HG03175 (cell line): ENCODE data around the gene FAM163A.
"Not testable (repeated sequence)": the region's sequence is repeated elsewhere in the genome, so short reads cannot be mapped to it uniquely, and the experiment has no call there.

Source experiments
- ATAC-seq: cut with Tn5 transposase; IDR thresholded peaks from one replicate; pipeline ENCODE4 v1.9.1; 2021; ENCODE audit warnings: mild to moderate bottlenecking, moderate library complexity; ENCODE audit not compliant: unreplicated experiment

FAM163A gene

DNA sequence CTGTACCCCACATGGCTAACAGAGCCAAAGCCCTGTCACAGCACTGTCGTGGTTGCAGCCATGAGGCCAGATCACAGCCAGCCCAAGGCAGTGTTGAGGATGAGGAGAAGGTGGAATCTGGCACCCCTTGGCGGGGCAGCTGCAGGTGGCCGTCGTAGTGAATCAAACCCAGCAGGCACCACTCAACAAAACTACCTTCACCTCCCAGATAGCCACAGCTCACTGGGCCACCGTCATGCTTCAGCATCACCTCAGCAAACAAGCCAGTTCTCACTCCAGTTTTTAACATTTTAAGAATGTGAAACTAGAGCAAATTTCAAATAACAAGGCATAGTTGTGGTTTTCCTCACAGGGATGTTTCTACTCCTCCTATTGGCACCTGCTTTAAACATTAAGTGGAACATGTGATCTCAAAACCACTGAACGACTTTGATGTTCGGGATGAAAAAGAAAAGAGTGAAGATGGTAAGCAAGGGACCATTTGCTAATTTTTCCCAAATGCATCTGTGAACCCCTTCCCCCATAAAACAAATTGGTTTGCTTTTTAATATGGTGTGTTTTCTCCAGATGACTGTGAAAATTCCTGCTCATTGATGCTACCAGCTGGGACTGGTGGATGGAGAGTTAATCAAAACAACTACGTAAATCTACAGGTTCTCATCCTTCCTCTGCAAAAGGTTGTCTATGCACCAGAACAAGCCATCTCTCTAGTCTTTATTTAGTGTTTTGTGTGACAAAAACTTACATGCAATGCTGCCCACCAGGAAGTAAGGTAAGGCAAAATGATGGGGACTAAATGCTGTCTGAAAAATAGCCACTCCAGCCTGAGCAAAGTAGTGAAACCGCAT lies 89.0 kb downstream of the FAM163A start:
- no peak for ATAC-seq

DNA sequence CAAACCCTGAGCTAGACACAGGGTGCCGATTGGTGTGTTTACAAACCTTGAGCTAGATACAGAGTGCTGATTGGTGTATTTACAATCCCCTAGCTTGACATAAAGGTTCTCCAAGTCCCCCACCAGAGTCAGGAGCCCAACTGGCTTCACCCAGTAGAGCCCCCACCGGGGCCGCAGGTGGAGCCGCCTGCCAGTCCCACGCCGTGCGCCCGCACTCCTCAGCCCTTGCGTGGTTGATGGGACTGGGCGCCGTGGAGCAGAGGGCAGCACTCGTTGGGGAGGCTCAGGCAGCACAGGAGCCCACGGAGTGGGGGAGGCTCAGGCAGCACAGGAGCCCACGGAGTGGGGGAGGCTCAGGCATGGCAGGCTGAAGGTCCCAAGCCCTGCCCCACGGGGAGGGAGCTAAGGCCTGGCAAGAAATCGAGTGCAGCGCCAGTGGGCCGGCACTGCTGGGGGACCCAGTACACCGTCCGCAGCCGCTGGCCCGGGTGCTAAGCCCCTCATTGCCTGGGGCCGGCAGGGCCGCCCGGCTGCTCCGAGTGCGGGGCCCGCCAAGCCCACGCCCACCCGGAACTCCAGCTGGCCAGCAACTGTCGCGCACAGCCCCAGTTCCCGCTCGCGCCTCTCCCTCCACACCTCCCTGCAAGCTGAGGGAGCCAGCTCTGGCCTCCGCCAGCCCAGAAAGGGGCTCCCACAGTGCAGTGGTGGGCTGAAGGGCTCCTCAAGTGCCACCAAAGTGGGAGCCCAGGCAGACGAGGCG lies 93.8 kb downstream of the FAM163A start:
- not testable (repeated sequence) for ATAC-seq

DNA sequence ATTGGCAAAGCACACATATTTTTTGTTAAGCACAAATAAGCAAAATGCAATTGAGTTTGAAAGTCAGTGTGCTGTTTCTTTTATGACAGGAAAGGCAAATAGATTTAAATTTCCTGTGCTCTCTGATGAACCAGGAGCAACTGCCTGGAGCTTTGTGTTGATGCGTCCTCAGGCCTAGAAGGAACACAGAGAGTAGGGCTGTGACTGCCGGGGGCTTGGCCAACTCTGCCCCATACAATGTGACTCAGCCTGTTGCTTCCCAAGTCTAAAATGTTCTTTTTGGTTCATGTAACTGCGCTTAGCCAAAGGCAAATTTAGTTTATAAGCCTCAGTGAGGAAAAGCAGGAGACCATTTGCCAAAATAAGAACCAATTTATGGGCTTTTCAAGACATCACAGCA lies 97.0 kb downstream of the FAM163A start:
- ATAC-seq = no peak

DNA sequence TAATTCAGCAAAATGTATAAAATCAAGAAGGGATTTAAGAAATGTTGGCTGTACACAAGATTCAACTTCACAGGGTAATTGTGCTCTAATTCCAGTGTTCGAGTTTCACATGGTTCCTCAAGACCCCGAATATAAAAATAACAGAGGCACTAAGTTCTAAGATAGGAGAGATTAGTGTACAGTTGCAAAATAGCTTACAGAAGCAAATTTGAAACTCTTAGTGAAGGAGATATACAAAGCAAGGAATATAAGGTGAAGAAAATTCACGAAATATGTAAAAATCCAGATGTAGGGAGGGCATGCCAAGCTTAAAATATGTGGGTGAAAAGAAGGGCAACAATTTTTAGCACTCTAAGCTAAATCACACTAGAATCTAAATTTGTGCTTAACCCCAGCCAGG lies 105.1 kb downstream of the FAM163A start:
- ATAC-seq = no peak

DNA sequence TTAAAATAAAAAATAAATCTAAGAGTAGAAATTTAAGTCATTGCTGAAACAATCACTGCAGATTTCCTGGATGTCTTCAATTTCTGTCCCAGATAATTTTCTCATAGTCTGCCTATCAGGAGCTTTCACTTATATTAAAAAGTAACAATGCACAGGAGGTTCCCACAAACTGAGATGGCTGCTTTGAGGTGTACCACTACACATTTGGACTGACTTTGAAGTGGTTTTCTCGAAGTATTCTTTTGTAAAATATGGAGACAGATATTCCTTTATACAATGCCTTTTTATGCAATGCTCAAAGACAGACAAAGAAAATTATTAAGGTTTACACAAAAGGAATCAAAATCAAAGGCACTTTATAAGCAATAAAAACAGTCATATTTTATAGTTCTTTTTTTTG lies 110.0 kb downstream of the FAM163A start:
- ATAC-seq = no peak

DNA sequence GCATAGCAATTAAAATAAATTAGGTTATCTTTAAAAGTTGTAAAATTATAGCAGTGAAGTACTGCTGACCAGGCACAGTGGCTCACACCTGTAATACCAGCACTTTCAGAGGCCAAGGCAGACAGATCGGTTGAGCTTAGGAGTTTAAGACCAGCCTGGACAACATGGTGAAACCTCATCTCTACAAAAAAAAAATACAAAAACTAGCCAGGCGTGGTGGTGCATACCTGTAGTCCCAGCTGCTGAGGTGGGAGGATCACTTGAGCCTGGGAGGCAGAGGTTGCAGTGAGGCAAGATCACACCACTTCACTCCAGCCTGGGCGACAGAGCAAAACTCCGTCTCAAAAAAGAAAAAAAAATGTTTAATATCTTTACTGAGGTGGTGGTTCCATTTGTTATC lies 112.7 kb downstream of the FAM163A start:
- not testable (repeated sequence) for ATAC-seq

DNA sequence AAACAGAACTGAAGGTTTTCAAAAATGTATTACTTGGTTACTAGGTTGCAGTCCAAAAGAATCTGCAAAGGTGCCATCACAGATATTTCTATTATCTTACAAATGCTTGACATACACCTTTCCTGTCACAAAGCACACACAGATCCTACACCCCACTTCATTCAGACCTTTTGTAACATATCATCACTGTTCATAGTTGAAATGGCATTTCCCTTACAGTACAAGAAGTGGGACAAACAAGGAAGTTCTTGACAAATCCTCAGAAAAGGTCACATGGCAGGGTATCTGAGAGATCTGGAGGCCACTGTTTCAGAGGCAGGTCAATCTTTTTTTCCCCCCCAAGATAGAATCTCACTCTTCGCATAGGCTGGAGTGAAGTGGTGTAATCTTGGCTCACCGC lies 113.2 kb downstream of the FAM163A start:
- no peak for ATAC-seq

DNA sequence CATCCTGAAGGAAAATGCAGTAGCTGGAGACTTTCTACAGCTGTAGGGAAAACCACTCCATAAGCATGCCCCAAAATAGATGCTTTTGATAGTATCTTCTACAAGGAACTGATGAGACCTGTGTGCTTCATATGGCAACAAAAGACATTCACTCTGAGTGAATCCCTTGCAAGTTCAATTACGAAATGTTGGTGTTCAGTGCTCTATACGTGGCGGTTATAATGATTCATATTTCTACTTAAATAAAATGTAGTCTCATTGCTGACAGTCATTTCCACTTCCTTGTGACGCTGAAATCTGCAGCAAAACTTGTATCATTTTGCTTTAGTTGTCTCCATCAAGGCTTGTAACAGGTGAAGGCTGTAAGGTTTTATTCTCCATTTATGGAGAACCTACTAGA lies 113.9 kb downstream of the FAM163A start:
- ATAC-seq = no peak

DNA sequence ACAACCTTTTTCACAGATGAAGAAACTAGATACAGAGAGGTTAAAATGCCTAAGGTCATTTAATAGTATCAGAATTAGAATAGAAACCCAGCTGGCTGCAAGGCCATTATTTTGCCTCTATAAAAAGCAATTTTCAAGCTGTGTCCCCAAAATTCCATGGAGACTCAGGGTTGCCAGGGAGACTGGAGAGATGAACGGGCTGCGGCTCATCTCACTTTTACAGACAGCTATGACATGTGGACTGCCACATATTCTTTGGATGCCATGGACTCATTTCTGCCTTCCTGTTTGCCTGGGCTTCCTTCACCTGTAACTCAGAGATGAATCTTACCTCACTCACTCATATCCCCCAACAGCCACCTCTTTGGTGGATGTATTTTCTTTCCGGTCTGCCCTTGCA lies 117.6 kb downstream of the FAM163A start:
- no peak for ATAC-seq

DNA sequence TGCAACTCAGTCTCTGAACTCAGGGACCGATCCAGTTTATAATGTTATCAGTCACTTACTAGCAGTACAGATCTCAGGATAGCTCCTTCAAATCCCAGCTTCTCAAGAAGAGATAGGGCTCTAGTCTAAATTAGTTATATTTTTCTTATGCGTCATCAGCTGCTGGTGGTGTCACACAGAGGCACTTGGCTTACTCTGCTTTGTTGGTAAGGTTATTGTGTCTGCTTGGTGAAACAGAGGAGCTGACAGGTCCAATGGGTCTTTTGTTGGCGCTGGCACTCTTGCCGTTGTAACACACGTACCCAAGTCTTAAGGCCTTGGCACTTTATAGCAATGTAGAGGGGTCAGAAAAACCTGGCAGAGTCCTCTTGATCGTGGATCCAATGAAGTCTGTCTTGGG lies 122.3 kb downstream of the FAM163A start:
- ATAC-seq = no peak
